Parathyroid adenoma (tissue), 2 donors: ENCODE measurements around the gene TNFRSF8.
A peak's percentile ranks its signal among the peaks of the same experiment; 100 is the strongest.

Experiments used
- H2AFZ ChIP-seq: fragments of 300-600 bp; sonication (generic); one replicate; pipeline ENCODE4 v1.7.0; 2017; ENCODE audit warnings: antibody characterized with exemption, mild to moderate bottlenecking
- H3K27ac ChIP-seq: fragments of 300-600 bp; sonication (generic); one replicate; pipeline ENCODE4 v1.7.0; 2017
- H3K27me3 ChIP-seq: fragments of 300-600 bp; sonication (generic); one replicate; pipeline ENCODE4 v1.7.0; 2017; ENCODE audit warnings: low read length; ENCODE audit not compliant: control insufficient read depth, insufficient read depth
- H3K36me3 ChIP-seq: fragments of 300-600 bp; sonication (generic); one replicate; pipeline ENCODE4 v1.7.0; 2017; ENCODE audit warnings: low read length; ENCODE audit not compliant: control insufficient read depth, insufficient read depth
- H3K4me1 ChIP-seq: fragments of 300-600 bp; sonication (generic); one replicate; pipeline ENCODE4 v1.7.0; 2017; ENCODE audit warnings: control low read depth
- H3K4me2 ChIP-seq: fragments of 300-600 bp; sonication (generic); one replicate; pipeline ENCODE4 v1.7.0; 2017; ENCODE audit warnings: low read length
- H3K4me3 ChIP-seq: fragments of 300-600 bp; sonication (generic); one replicate; pipeline ENCODE4 v1.7.0; 2017; ENCODE audit warnings: low read depth, low read length
- H3K79me2 ChIP-seq: fragments of 300-600 bp; sonication (generic); one replicate; pipeline ENCODE4 v1.7.0; 2017; ENCODE audit warnings: control low read depth
- H3K9ac ChIP-seq: fragments of 300-600 bp; sonication (generic); one replicate; pipeline ENCODE4 v1.7.0; 2017; ENCODE audit warnings: mild to moderate bottlenecking
- H3K9me3 ChIP-seq: fragments of 300-600 bp; sonication (generic); one replicate; pipeline ENCODE4 v1.7.0; 2017; ENCODE audit warnings: low read length; ENCODE audit not compliant: control insufficient read depth
- CTCF ChIP-seq: fragments of 300-600 bp; sonication (generic); IDR thresholded peaks from one replicate; pipeline ENCODE4 v1.7.0; 2017; ENCODE audit warnings: antibody characterized with exemption, mild to moderate bottlenecking
- donor health status: primary hyperparathyroidism.

The TNFRSF8 gene

GRCh38 chr1:12141163-12141850 is 78.2 kb downstream of the TNFRSF8 start:
- no peak overlapping the region for H3K9ac ChIP-seq
- H3K4me1 ChIP-seq: no peaks in the 10 kb centered on the region
- no peaks in the 10 kb centered on the region for H3K9me3 ChIP-seq
- H3K79me2 ChIP-seq: no peaks in the 10 kb centered on the region
- H3K27ac ChIP-seq: no peak overlapping the region
- no peaks in the 10 kb centered on the region for H3K27me3 ChIP-seq
- H3K36me3 ChIP-seq: no peaks in the 10 kb centered on the region
- no peak overlapping the region for H2AFZ ChIP-seq
- no peak overlapping the region for H3K4me3 ChIP-seq
- TF ChIP-seq CTCF: no peak
- H3K4me2 ChIP-seq: no peak overlapping the region

- H3K27ac ChIP-seq: no peak overlapping the region
- no peak overlapping the region for H3K4me3 ChIP-seq
- no peaks in the 10 kb centered on the region for H3K36me3 ChIP-seq
- H3K4me1 ChIP-seq: no peaks in the 10 kb centered on the region
- no peak overlapping the region for H2AFZ ChIP-seq
- H3K4me2 ChIP-seq: no peak overlapping the region
- no peaks in the 10 kb centered on the region for H3K79me2 ChIP-seq
- TF ChIP-seq CTCF: no peak
- H3K9ac ChIP-seq: no peak overlapping the region
- H3K9me3 ChIP-seq: no peaks in the 10 kb centered on the region
- no peaks in the 10 kb centered on the region for H3K27me3 ChIP-seq
Observed at GRCh38 chr1:12142141-12142823, 79.2 kb downstream of the TNFRSF8 start.

GRCh38 chr1:12142891-12143630 is 80.0 kb downstream of the TNFRSF8 start:
- Histone ChIP-seq H2AFZ (no peak overlapping the region), H3K9ac (no peak overlapping the region), H3K79me2 (no peaks in the 10 kb centered on the region), H3K4me2 (no peak overlapping the region), H3K27ac (no peak overlapping the region), H3K36me3 (no peaks in the 10 kb centered on the region), H3K4me1 (no peaks in the 10 kb centered on the region), H3K9me3 (no peaks in the 10 kb centered on the region), H3K27me3 (no peaks in the 10 kb centered on the region), H3K4me3 (no peak overlapping the region)
- no peak for TF ChIP-seq CTCF

- Histone ChIP-seq H3K9ac (no peak overlapping the region), H2AFZ (no peak overlapping the region), H3K9me3 (no peaks in the 10 kb centered on the region), H3K27ac (peak overlapping the region; percentile 49), H3K4me2 (no peak overlapping the region), H3K27me3 (no peaks in the 10 kb centered on the region), H3K36me3 (no peaks in the 10 kb centered on the region), H3K4me3 (no peak overlapping the region), H3K4me1 (no peaks in the 10 kb centered on the region), H3K79me2 (no peaks in the 10 kb centered on the region)
- TF ChIP-seq CTCF: no peak
Observed at GRCh38 chr1:12143631-12144155, 80.6 kb downstream of the TNFRSF8 start.
